Hematopoietic multipotent progenitor cell (in vitro differentiated cells): ENCODE data around the gene GBX1. TPM values are rescaled to one million over a fixed set of nuclear protein-coding genes. Genes with fewer than 3 reads are reported as not detected.

Experiments
- DNase-seq, 3 donors: peaks; one replicate each; pipeline ENCODE4 v3.0.0-alpha.2; 2011 to 2015; ENCODE audit warnings: low read depth in 2 of 3, low spot score in 2 of 3
- total RNA-seq: library from RNA; depleted of rRNA; stranded (reverse); fragments of >200 nt; gene quantifications from one replicate; pipeline ENCODE4 v1.2.3, GENCODE V29; 2012

Gene GBX1
- total RNA-seq, 1 donor: not detected

GRCh38 chr7:151174246-151175046, 7.0 kb upstream of the GBX1 start:
- peak in 2 of 3 donors; percentile 62 to 65 for DNase-seq

GRCh38 chr7:151173386-151174245, 6.1 kb upstream of the GBX1 start:
- DNase-seq: no peak

DNA sequence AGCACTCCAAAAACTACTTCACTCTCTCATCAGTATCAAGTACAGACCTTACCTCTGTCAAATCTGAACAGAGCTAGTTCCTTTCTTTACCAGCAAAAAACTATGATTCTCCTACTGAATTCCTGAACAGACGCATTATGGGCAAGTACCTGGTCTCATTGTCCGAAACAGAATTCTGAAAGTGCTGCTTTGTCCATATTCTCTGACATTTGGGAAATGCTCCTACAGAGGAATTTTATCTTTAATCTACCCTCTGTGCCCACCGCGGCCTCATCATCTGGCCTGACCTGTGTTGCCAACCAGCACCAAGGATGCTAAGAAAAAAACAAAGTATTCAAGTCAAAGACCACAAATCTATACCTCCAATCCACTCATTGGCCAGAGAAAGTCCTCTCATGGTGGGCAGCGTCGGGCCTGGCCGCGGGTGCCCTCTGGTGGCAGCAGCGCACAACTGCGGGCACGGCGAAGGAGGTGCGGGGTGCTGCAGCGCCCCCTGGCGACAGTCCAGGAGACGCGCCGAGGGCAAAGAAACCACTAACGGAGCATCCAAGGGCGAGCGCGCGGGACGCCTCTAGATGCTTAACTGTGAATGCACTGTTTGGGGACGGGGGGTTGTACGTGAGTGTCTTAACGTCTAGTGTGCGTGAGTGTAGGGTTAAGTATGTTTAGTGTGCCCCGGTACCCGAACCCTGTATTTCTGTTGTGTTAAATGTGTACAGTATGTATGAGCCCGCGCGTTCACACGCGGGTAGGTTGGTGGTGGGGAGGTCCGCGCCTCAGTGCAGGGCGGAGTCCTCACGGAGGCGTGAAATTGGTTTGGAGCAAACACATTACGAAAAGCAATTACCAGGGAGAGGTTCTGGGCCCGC, 5.0 kb upstream of the GBX1 start:
- peak; percentile 73 to 82 (median 80) for DNase-seq

- DNase-seq: no peak
These were observed 1.3 kb upstream of the GBX1 start for GRCh38 chr7:151168787-151169162.

GRCh38 chr7:151168003-151168786, 701 bp upstream of the GBX1 start:
- DNase-seq: peak in 2 of 3 donors; percentile 53 to 64

GRCh38 chr7:151166629-151167196, 781 bp downstream of the GBX1 start:
- DNase-seq: no peak

DNA sequence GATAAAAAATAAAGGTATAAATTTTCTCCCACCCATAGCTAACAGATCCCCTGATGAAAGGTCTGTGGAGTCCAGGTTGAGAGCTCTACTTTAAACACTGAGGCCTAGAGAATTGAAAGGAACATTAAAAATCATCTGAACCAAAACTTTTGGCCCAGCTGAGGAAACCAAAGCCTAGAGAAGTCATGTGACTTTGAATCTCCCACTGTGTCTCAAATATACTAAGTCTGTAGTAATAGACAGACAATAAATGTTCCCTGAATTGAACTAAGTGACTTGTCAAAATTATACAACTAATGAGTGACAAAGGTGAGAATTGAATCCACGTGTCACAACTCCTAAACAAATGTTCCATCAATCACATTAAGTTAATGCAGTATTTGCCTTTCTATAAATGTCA, 5.7 kb downstream of the GBX1 start:
- DNase-seq: no peak

DNA sequence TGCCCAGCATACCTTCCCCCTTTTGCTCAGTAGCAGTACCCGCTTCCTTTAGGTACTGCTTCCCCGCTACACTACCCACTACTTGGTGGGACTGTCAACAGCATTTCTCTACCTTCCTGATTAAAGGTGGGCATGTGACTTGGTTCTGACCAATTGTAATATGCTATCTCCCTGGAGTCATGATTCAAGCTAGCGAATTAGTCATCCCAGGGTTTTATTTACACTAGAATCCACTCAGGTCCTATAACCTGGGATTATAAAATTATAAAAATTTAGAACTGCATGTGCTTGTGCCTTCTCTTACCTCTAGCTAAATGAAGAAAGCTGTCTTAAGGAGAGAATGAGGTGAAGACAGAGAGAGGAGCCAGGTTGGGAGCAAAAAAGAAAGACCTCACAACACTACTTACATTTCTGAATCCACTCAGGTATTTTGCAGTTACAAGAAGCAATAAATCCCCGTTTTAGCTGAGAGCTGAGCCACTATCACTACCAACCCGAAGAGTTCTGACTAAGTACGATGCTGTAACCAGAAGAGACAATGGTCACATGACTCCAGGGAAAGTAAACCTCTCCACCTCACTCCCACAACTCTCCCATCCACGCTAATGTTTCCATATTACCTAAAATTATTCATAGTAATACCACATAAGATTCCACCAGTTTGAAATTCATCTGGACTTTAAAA, 9.7 kb downstream of the GBX1 start:
- DNase-seq: no peak

GRCh38 chr7:151152643-151153513, 14.6 kb downstream of the GBX1 start:
- DNase-seq: no peak

DNA sequence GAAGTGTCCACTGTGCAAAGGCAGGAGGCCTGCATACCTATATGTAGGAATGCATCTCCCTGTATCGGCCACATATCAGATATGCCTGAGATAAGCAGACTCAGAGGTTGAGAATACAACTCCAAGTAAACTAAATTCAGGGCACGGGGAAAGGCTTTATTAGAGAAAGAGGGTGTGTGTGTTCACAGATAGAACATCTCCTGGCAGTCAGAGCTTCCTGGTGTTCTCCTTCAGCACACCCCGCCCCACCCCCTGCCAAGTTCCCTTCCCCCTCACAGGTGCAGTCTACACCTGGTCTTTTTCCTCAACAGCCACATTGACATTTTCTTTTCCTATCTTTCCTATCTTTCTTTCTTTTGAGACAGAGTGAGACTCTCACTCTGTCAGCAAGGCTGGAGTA, 17.1 kb downstream of the GBX1 start:
- DNase-seq: no peak

DNA sequence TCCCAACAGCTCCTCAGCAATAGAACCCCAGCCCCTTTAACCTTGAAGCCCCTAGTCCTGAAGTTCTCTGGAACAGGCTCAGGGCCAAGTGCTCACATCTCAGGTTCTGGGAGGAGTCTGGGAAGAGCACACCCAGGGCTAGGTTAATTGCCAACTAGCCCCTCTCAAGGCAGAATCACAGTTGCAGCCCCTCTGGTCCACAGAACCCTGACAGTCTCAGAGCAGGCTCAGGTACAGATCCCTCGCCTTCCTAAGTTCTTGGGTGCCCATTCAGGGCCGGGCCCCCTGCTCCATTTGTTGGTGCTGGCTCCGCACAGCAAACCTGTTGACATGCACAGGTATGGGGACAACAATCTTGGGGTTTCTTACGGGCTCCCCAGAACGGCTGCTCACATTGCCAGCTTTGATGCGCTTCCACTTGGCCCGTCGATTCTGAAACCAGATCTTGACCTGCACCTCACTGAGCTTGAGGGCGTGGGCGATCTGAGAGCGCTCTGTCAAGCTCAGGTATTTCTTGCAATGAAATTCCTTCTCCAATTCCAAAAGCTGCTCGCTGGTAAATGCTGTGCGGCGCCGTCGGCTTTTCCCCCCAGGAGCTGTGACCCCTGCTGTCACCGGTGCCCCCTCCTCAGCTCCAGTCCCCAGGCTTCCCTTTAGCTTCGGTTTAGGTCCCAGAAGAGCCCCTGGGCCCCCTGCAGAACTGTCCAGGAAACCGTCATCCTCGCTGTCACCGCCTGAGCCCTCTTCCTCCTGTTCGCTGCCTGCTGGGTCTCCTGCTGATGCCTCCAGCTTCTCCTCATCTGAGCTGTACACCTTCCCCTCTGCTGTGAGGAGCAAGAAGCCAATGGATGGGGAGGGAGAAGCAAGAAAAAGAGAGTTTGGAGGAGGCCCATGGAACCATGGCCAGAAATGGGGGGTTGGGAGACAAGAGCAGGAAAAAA, 18.9 kb downstream of the GBX1 start:
- DNase-seq: no peak

GRCh38 chr7:151146761-151147160, 20.7 kb downstream of the GBX1 start:
- DNase-seq: no peak

GRCh38 chr7:151144387-151144786, 23.1 kb downstream of the GBX1 start:
- DNase-seq: no peak

DNA sequence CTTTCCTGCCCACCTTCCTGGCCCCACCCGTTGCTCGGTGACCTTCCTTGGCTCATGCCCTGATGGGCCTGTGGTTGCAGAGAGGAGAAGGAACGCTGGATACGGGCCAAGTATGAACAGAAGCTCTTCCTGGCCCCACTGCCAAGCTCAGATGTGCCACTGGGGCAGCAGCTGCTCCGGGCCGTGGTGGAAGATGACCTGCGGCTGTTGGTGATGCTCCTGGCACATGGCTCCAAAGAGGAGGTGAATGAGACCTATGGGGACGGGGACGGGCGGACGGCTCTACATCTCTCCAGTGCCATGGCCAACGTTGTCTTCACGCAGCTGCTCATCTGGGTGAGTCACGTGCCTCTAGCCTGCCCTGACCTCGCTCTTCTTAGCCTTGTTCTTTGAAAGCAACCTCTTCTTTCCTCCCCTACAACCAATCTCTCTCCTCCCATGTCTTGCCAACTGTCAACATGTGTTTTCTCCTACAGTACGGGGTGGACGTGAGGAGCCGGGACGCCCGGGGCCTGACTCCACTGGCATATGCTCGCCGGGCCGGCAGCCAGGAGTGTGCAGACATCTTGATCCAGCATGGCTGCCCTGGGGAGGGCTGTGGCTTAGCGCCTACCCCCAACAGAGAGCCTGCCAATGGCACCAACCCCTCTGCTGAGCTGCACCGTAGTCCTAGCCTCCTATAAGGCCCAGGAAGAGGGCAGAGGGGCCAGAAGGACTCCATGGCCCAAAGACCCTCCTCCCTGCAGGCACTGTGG, 24.1 kb downstream of the GBX1 start:
- no peak for DNase-seq

DNA sequence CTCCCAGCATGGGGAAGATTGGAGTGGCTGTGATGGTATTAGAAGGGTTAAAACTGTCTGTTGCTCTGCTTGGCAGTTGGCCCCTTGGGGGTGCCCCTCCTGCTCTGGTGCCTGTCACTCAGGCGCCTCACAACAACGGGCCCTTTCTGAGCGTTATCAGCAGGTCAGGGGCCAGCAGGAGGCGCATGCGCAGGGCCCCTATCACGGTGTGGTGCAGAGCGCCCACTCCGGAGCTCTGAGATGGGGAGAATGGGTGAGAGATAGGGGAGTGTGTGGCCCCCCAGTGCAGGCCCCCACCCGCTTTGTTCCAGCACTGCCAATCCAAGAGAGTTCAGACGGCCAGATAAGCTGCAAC, 24.8 kb downstream of the GBX1 start:
- DNase-seq: peak in 1 of 3 donors; percentile 10

DNA sequence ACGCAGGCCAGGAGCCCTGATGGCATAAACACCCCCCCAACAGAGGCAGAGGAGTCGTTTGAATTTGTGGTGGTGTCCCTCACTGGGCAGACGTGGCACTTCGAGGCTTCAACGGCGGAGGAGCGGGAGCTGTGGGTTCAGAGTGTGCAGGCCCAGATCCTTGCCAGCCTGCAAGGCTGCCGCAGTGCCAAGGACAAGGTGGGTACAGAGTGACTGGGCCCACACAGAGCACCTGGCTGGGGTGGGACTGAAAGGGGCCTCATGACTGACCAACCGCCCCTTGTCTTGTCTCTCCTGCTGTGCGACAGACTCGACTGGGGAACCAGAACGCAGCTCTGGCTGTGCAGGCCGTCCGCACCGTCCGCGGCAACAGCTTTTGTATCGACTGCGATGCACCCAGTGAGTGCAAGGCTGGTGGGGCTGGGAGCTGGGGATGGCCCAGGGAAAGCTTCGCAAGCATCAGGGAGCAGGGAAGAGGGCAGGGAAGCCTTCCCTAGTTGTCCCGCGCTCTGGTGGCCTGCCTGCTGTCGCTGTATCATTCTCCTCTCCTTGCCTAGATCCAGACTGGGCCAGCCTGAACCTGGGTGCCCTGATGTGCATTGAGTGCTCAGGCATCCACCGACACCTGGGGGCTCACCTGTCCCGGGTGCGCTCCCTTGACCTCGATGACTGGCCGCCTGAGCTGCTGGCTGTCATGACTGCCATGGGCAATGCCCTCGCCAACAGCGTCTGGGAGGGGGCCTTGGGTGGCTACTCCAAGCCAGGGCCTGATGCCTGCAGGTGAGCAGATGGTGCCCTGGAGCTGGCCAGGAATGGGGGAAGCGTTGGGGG, 25.4 kb downstream of the GBX1 start:
- no peak for DNase-seq
